Measurements from ENCODE around the gene SOS1. TPM values are rescaled to one million over a fixed set of nuclear protein-coding genes. Genes with fewer than 3 reads are reported as not detected.

SOS1 gene
- total and polyA plus RNA-seq, 4 donors: 3.9 to 97.6 (median 14.6) TPM

DNA sequence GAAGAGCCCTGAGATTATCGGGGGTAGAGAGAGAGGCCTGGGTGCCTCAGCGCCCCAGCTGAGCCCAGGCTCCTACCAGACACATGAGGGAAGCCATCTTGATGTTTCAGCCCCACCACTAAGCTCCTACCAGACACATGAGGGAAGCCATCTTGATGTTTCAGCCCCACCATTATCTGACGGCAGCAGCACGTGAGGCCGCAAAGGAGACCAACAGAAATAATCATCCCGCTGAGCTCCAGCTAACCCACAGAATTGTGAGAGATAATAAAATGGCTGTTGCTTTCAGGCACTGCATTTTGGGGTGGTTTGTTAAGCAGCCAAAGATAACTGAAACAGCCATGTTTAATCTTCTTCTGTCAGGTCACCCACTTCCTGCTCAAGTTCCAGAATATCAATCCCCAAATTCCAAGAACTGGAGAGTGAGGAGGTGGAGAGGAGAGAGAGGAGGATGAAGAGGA lies 29.3 kb upstream of the SOS1 start:
- ATAC-seq (ENCODE audit: insufficient read depth, low FRiP score) (no peak), DNase-seq (no peak)
- H3K4me3 ChIP-seq: no peak overlapping the region
- no peak overlapping the region for H3K9ac ChIP-seq (ENCODE audit: insufficient read depth in 1 of 2, low read length in 2 of 2)
- no peak overlapping the region for H3K27ac ChIP-seq (ENCODE audit: low read depth in 1 of 2, low read length in 1 of 2)
- peaks cover 0 to 7% (median 0%) of the 10 kb centered on the region in 5 donors for H3K4me1 ChIP-seq (ENCODE audit: control insufficient read depth in 5 of 5, insufficient read depth in 5 of 5, low read length in 5 of 5)
- no peaks in the 10 kb centered on the region for H3K9me3 ChIP-seq (ENCODE audit: control insufficient read depth in 4 of 4, insufficient read depth in 3 of 4, low read length in 3 of 4)
- WGBS, 2 donors: 94% methylated on average over 6 of the region's 6 CpGs
- H3K36me3 ChIP-seq (ENCODE audit: control insufficient read depth in 4 of 4, insufficient read depth in 4 of 4, low read length in 4 of 4): no peaks in the 10 kb centered on the region
- TF ChIP-seq, protein P1, sequence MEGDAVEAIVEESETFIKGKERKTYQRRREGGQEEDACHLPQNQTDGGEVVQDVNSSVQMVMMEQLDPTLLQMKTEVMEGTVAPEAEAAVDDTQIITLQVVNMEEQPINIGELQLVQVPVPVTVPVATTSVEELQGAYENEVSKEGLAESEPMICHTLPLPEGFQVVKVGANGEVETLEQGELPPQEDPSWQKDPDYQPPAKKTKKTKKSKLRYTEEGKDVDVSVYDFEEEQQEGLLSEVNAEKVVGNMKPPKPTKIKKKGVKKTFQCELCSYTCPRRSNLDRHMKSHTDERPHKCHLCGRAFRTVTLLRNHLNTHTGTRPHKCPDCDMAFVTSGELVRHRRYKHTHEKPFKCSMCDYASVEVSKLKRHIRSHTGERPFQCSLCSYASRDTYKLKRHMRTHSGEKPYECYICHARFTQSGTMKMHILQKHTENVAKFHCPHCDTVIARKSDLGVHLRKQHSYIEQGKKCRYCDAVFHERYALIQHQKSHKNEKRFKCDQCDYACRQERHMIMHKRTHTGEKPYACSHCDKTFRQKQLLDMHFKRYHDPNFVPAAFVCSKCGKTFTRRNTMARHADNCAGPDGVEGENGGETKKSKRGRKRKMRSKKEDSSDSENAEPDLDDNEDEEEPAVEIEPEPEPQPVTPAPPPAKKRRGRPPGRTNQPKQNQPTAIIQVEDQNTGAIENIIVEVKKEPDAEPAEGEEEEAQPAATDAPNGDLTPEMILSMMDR (IDR thresholded peaks at IDR 0.05; ENCODE audit: control extremely low read depth, extremely low read depth): no peak
- no peaks in the 10 kb centered on the region for H3K27me3 ChIP-seq (ENCODE audit: control insufficient read depth in 3 of 3, insufficient read depth in 3 of 3, low read length in 2 of 3)

- no peaks in the 10 kb centered on the region for H3K27me3 ChIP-seq (ENCODE audit: control insufficient read depth in 3 of 3, insufficient read depth in 3 of 3, low read length in 2 of 3)
- TF ChIP-seq, protein P1 (IDR thresholded peaks at IDR 0.05; ENCODE audit: control extremely low read depth, extremely low read depth): no peak
- H3K27ac ChIP-seq (ENCODE audit: low read depth in 1 of 2, low read length in 1 of 2): no peak overlapping the region
- H3K36me3 ChIP-seq (ENCODE audit: control insufficient read depth in 4 of 4, insufficient read depth in 4 of 4, low read length in 4 of 4): no peaks in the 10 kb centered on the region
- no peak for DNase-seq
- H3K4me3 ChIP-seq: no peak overlapping the region
- H3K9ac ChIP-seq (ENCODE audit: insufficient read depth in 1 of 2, low read length in 2 of 2): no peak overlapping the region
- no peak for ATAC-seq (ENCODE audit: insufficient read depth, low FRiP score)
- H3K4me1 ChIP-seq (ENCODE audit: control insufficient read depth in 5 of 5, insufficient read depth in 5 of 5, low read length in 5 of 5): peaks cover 0 to 7% (median 0%) of the 10 kb centered on the region in 5 donors
- H3K9me3 ChIP-seq (ENCODE audit: control insufficient read depth in 4 of 4, insufficient read depth in 3 of 4, low read length in 3 of 4): no peaks in the 10 kb centered on the region
These were observed 25.8 kb upstream of the SOS1 start for GRCh38 chr2:39146630-39147029.

- H3K9ac ChIP-seq (ENCODE audit: insufficient read depth in 1 of 2, low read length in 2 of 2): no peak overlapping the region
- no peak overlapping the region for H3K4me3 ChIP-seq
- H3K4me1 ChIP-seq (ENCODE audit: control insufficient read depth in 5 of 5, insufficient read depth in 5 of 5, low read length in 5 of 5): peaks cover 0 to 11% (median 0%) of the 10 kb centered on the region in 5 donors
- no peak for ATAC-seq (ENCODE audit: insufficient read depth, low FRiP score)
- 90 to 93% methylated on average over 3 of the region's 3 CpGs for WGBS, 2 donors
- no peaks in the 10 kb centered on the region for H3K9me3 ChIP-seq (ENCODE audit: control insufficient read depth in 4 of 4, insufficient read depth in 3 of 4, low read length in 3 of 4)
- H3K27me3 ChIP-seq (ENCODE audit: control insufficient read depth in 3 of 3, insufficient read depth in 3 of 3, low read length in 2 of 3): no peaks in the 10 kb centered on the region
- no peak overlapping the region for H3K27ac ChIP-seq (ENCODE audit: low read depth in 1 of 2, low read length in 1 of 2)
- no peaks in the 10 kb centered on the region for H3K36me3 ChIP-seq (ENCODE audit: control insufficient read depth in 4 of 4, insufficient read depth in 4 of 4, low read length in 4 of 4)
- DNase-seq: no peak
- TF ChIP-seq, protein P1 (IDR thresholded peaks at IDR 0.05; ENCODE audit: control extremely low read depth, extremely low read depth): no peak
These were observed 25.1 kb upstream of the SOS1 start for GRCh38 chr2:39145906-39146421.

GRCh38 chr2:39144416-39144815 lies 23.6 kb upstream of the SOS1 start:
- Histone ChIP-seq H3K9me3 (ENCODE audit: control insufficient read depth in 4 of 4, insufficient read depth in 3 of 4, low read length in 3 of 4) (no peaks in the 10 kb centered on the region), H3K27ac (ENCODE audit: low read depth in 1 of 2, low read length in 1 of 2) (no peak overlapping the region), H3K36me3 (ENCODE audit: control insufficient read depth in 4 of 4, insufficient read depth in 4 of 4, low read length in 4 of 4) (no peaks in the 10 kb centered on the region), H3K4me1 (ENCODE audit: control insufficient read depth in 5 of 5, insufficient read depth in 5 of 5, low read length in 5 of 5) (peaks cover 0 to 8% (median 0%) of the 10 kb centered on the region in 5 donors), H3K9ac (ENCODE audit: insufficient read depth in 1 of 2, low read length in 2 of 2) (no peak overlapping the region), H3K27me3 (ENCODE audit: control insufficient read depth in 3 of 3, insufficient read depth in 3 of 3, low read length in 2 of 3) (no peaks in the 10 kb centered on the region), H3K4me3 (no peak overlapping the region)
- ATAC-seq (ENCODE audit: insufficient read depth, low FRiP score) (no peak), DNase-seq (no peak)
- TF ChIP-seq, protein P1 (IDR thresholded peaks at IDR 0.05; ENCODE audit: control extremely low read depth, extremely low read depth): no peak
- 99 to 100% methylated on average over 5 of the region's 5 CpGs for WGBS, 2 donors
